Mammary epithelial cell (primary cell): ENCODE measurements around the gene KLK6.

ENCODE experiments used
- CTCF ChIP-seq, 2 donors: IDR thresholded peaks in 1 of 2; conservative IDR thresholded peaks in 1 of 2; 2 replicates each; pipeline ENCODE4 v1.5.1; 2011 to 2012; ENCODE audit warnings: inconsistent platforms in 2 of 2, low read length in 2 of 2, mild to moderate bottlenecking in 2 of 2, control low read depth in 1 of 2, low read depth in 1 of 2; ENCODE audit not compliant: insufficient read depth in 1 of 2; ENCODE audit errors: extremely low read depth in 1 of 2
- EZH2 ChIP-seq: IDR thresholded peaks from 2 replicates; pipeline ENCODE4 v1.6.1; 2012; ENCODE audit warnings: low read length, inconsistent platforms, borderline replicate concordance

DNA sequence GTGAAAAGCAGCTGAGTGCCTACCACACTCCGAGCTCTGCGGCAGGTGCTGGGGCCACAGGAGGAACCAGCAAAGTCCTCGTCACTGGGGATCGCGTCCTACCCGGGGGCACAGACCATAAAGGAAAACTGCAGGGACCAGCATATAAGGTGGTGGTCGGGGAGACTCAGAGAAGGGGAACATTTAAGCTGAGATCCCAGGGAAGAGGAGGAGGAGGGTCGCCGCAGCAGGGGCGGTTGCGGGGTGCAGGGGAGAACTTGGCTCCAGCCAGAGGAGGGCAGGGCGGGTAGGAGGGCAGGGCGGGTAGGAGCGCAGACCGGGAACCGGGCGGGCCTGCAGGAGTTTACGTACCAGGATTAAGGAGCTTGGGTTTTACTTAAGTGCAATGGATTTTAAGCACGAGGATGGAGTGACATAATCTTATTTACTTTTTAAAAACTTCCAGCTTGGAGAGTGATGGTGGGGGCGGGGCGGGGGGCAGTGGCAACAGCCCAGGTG lies 57.2 kb downstream of the KLK6 start:
- no peak for TF ChIP-seq CTCF (conservative IDR thresholded peaks at IDR 0.05 in 1 of 2, IDR thresholded peaks at IDR 0.05 in 1 of 2; ENCODE audit: extremely low read depth in 1 of 2, insufficient read depth in 1 of 2, low read depth in 1 of 2, low read length in 2 of 2)
- no peak for TF ChIP-seq EZH2
